Endodermal cell (in vitro differentiated cells): ENCODE data around the gene BUB1B. TPM values are rescaled to one million over a fixed set of nuclear protein-coding genes. Genes with fewer than 3 reads are reported as not detected.

Experiments used
- DNase-seq: peaks from one replicate; pipeline ENCODE4 v3.0.0-alpha.2; 2017
- H3K27ac ChIP-seq: 2 replicates; pipeline ENCODE4 v1.5.1; 2013; ENCODE audit warnings: mild to moderate bottlenecking, low read depth, low read length, moderate library complexity
- H3K27me3 ChIP-seq: 2 replicates; pipeline ENCODE4 v1.6.1; 2013; ENCODE audit warnings: mild to moderate bottlenecking, low read length, moderate library complexity; ENCODE audit not compliant: insufficient read depth, control insufficient read depth, poor library complexity, severe bottlenecking
- H3K36me3 ChIP-seq: 2 replicates; pipeline ENCODE4 v1.7.0; 2013; ENCODE audit warnings: mild to moderate bottlenecking, low read length, moderate library complexity; ENCODE audit not compliant: control insufficient read depth, insufficient read depth
- H3K4me1 ChIP-seq: one replicate; pipeline ENCODE4 v1.7.0; 2013; ENCODE audit warnings: low read length; ENCODE audit not compliant: control insufficient read depth, insufficient read depth
- H3K4me3 ChIP-seq: 2 replicates; pipeline ENCODE4 v1.5.1; 2013; ENCODE audit warnings: mild to moderate bottlenecking, low read length, moderate library complexity
- H3K9ac ChIP-seq: 2 replicates; pipeline ENCODE4 v1.6.1; 2013; ENCODE audit warnings: mild to moderate bottlenecking, low read length, moderate library complexity; ENCODE audit not compliant: poor library complexity, severe bottlenecking; ENCODE audit errors: extremely low read depth
- H3K9me3 ChIP-seq: 2 replicates; pipeline ENCODE4 v1.6.1; 2013; ENCODE audit warnings: mild to moderate bottlenecking, low read length, moderate library complexity; ENCODE audit not compliant: control insufficient read depth
- H3K27ac Mint-ChIP-seq: 2 replicates; pipeline ENCODE4 v1.8.0; 2020; ENCODE audit warnings: mixed read lengths
- H3K27me3 Mint-ChIP-seq: 2 replicates; pipeline ENCODE4 v1.8.0; 2021; ENCODE audit warnings: mild to moderate bottlenecking, mixed read lengths; ENCODE audit not compliant: insufficient read depth
- H3K36me3 Mint-ChIP-seq: 2 replicates; pipeline ENCODE4 v1.8.0; 2020; ENCODE audit warnings: low read depth, mixed read lengths
- H3K4me1 Mint-ChIP-seq: 2 replicates; pipeline ENCODE4 v1.8.0; 2020; ENCODE audit warnings: mixed read lengths
- H3K4me3 Mint-ChIP-seq: 2 replicates; pipeline ENCODE4 v1.8.0; 2020; ENCODE audit warnings: mild to moderate bottlenecking, moderate library complexity, mixed read lengths
- H3K9me3 Mint-ChIP-seq: 2 replicates; pipeline ENCODE4 v1.8.0; 2020; ENCODE audit warnings: mild to moderate bottlenecking, mixed read lengths
- WGBS, 2 experiments: methylation state at CpG; one replicate each; pipeline versions ENCODE4 v1.1.5 to v1.1.7; 2013; ENCODE audit warnings: missing lambda C conversion rate in 2 of 2, mixed read lengths in 1 of 2; ENCODE audit not compliant: insufficient coverage in 1 of 2, insufficient read length in 1 of 2; 5-methylcytosine and 5-hydroxymethylcytosine counted together
- total RNA-seq, 2 donors: library from RNA; stranded (reverse); fragmentation: NEBNext Ultra II Directional in 1 of 2; extraction: Animal tissue kit (Norgen Biotek cat#: 25700) in 1 of 2; gene quantifications; 2 replicates in 1 of 2; 3 replicates in 1 of 2; pipeline ENCODE4 v1.2.1, GENCODE V29; 2021
- TF ChIP-seq, protein P1 (sequence below): fragments of 200-600 bp; sonication (generic); conservative IDR thresholded peaks from 2 replicates; pipeline ENCODE4 v1.5.0; 2021; ENCODE audit warnings: antibody characterized with exemption, mild to moderate bottlenecking

BUB1B gene
- total RNA-seq, 2 donors from 2014 or later = 58.6 to 108 TPM

DNA sequence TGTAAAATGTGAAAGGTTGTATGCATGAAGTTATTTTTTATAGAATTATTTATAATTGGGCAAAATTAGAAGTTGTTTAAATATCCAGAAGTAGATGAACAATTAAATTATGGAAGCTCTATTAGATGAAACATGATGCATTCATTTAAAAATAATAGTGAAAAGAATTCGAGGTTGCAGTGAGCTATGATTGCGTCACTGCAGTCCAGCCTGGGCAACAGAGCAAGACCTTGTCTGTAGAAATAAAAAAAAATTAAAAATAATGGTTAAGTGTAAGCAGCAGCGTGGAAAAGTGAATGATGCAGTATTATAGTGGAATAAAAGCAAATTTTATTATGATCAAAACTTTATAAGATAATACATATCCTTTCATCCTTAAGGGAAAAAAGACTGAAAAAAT is 14.3 kb downstream of the BUB1B start:
- H3K27me3 ChIP-seq = no peaks in the 10 kb centered on the region
- Mint-ChIP-seq H3K4me1 (no peaks in the 10 kb centered on the region), H3K4me3 (no peak overlapping the region), H3K27me3 (no peaks in the 10 kb centered on the region), H3K9me3 (no peaks in the 10 kb centered on the region), H3K36me3 (peaks cover 35% of the 10 kb centered on the region), H3K27ac (no peak overlapping the region)
- no peaks in the 10 kb centered on the region for H3K4me1 ChIP-seq
- H3K4me3 ChIP-seq = no peak overlapping the region
- no peak overlapping the region for H3K9ac ChIP-seq
- no peak overlapping the region for H3K27ac ChIP-seq
- WGBS, 2 experiments = 97% methylated on average over 2 of the region's 3 CpGs; no CpG with 5 or more reads in 1 of the 2 experiments
- TF ChIP-seq, protein P1, sequence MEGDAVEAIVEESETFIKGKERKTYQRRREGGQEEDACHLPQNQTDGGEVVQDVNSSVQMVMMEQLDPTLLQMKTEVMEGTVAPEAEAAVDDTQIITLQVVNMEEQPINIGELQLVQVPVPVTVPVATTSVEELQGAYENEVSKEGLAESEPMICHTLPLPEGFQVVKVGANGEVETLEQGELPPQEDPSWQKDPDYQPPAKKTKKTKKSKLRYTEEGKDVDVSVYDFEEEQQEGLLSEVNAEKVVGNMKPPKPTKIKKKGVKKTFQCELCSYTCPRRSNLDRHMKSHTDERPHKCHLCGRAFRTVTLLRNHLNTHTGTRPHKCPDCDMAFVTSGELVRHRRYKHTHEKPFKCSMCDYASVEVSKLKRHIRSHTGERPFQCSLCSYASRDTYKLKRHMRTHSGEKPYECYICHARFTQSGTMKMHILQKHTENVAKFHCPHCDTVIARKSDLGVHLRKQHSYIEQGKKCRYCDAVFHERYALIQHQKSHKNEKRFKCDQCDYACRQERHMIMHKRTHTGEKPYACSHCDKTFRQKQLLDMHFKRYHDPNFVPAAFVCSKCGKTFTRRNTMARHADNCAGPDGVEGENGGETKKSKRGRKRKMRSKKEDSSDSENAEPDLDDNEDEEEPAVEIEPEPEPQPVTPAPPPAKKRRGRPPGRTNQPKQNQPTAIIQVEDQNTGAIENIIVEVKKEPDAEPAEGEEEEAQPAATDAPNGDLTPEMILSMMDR = no peak
- peaks cover 76% of the 10 kb centered on the region for H3K36me3 ChIP-seq
- no peaks in the 10 kb centered on the region for H3K9me3 ChIP-seq
- DNase-seq = no peak

DNA sequence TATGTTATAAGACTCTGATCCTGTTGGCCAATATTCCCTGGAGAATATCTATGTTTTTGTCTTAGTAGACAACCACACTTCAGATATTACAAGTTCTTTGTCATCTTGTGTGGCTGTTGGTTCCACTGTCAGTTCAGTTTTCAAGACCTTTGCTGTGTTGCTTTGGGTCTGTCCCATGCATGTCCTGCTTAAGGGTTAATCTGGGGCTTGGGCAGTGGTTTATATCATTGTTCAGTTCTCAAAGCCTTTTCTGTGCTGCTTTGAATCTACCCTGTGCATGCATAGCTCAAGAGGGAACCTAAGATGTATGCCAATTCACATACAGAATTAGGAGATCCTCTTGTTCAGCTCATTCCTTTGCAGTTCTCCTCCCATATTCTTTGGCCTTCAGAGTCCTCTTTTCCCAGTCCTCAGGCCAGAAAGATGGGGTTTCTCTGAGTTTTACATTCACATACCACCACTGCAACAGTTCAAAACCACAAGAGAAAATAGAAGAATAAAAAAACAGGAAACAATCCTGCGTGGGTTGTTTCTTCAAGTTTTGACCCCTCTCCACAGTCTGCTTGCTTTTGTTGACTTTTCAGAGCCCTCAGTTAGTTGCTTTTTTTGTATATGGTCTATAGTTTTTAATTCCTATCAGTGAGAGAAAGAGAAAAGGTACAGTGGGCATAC is 21.6 kb downstream of the BUB1B start:
- H3K36me3 ChIP-seq = peaks cover 71% of the 10 kb centered on the region
- WGBS, 2 experiments = 100% methylated on average over 1 of the region's 1 CpG; no CpG with 5 or more reads in 1 of the 2 experiments
- DNase-seq = no peak
- no peaks in the 10 kb centered on the region for H3K4me1 Mint-ChIP-seq
- H3K9ac ChIP-seq = no peak overlapping the region
- no peak overlapping the region for H3K4me3 Mint-ChIP-seq
- no peaks in the 10 kb centered on the region for H3K9me3 Mint-ChIP-seq
- no peaks in the 10 kb centered on the region for H3K4me1 ChIP-seq
- no peaks in the 10 kb centered on the region for H3K27me3 ChIP-seq
- H3K36me3 Mint-ChIP-seq = peaks cover 51% of the 10 kb centered on the region
- H3K27ac Mint-ChIP-seq = no peak overlapping the region
- H3K4me3 ChIP-seq = no peak overlapping the region
- no peak overlapping the region for H3K27ac ChIP-seq
- TF ChIP-seq, protein P1 = no peak
- no peaks in the 10 kb centered on the region for H3K9me3 ChIP-seq
- no peaks in the 10 kb centered on the region for H3K27me3 Mint-ChIP-seq

DNA sequence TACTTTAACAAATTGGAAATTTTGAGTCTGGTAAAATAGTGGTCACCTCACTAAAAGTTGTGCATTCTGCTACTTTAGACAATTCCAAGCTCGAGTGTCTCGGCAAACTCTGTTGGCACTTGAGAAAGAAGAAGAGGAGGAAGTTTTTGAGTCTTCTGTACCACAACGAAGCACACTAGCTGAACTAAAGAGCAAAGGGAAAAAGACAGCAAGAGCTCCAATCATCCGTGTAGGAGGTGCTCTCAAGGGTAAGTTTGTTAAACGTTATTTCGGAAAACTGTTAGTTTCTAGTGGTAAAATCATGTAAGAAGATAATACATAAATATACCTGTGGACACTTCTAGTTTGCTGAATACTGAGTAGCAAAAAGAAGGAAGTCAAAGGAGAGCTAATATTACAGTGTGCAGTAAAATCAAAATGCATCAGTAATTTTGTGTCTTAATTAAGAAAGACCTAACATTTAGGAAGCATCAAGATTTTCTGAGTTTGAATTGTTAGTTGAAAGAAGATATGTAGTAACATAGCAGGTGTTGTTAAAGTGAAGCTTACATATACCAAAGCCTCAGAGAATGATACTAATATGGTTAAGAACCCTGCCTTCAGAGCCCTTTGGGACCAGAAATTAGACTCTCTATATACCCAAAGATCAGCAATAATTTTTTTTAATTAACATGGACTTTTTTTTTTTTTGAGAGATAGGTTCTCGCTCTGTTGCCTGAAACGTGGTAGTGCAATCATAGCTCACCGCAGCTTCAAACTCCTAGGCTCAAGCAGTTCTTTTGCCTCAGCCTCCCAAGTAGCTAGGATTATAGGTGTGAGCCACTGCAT is 23.0 kb downstream of the BUB1B start:
- Histone ChIP-seq H3K4me1 (no peaks in the 10 kb centered on the region), H3K27ac (no peak overlapping the region), H3K9me3 (no peaks in the 10 kb centered on the region), H3K27me3 (no peaks in the 10 kb centered on the region), H3K4me3 (no peak overlapping the region), H3K9ac (no peak overlapping the region), H3K36me3 (peaks cover 64% of the 10 kb centered on the region)
- H3K9me3 Mint-ChIP-seq = no peaks in the 10 kb centered on the region
- peaks cover 52% of the 10 kb centered on the region for H3K36me3 Mint-ChIP-seq
- H3K4me1 Mint-ChIP-seq = no peaks in the 10 kb centered on the region
- H3K4me3 Mint-ChIP-seq = no peak overlapping the region
- 92 to 97% methylated on average over 4 to 9 of the region's 9 CpGs for WGBS, 2 experiments
- DNase-seq = no peak
- TF ChIP-seq, protein P1 = no peak
- no peak overlapping the region for H3K27ac Mint-ChIP-seq
- no peaks in the 10 kb centered on the region for H3K27me3 Mint-ChIP-seq
